ENCODE measurements around the gene LINS1. TPM values are rescaled to one million over a fixed set of nuclear protein-coding genes. Genes with fewer than 3 reads are reported as not detected.
A peak's percentile ranks its signal among the peaks of the same experiment; 100 is the strongest.
"Not testable (repeated sequence)": the region's sequence is repeated elsewhere in the genome, so short reads cannot be mapped to it uniquely, and the experiment has no call there.

The LINS1 gene
- total RNA-seq, 1 donor from 2014 or later: 14.6 TPM

- no peak for ATAC-seq
Measured at GRCh38 chr15:100601163-100601562, 821 bp downstream of the LINS1 start.

GRCh38 chr15:100598655-100599054 lies 3.3 kb downstream of the LINS1 start:
- ATAC-seq: no peak

GRCh38 chr15:100597862-100598261 lies 4.1 kb downstream of the LINS1 start:
- no peak for ATAC-seq

GRCh38 chr15:100596792-100597191 lies 5.2 kb downstream of the LINS1 start:
- ATAC-seq: peak; percentile 89

GRCh38 chr15:100595964-100596363 lies 6.0 kb downstream of the LINS1 start:
- peak; percentile 80 for ATAC-seq

- no peak for ATAC-seq
Measured at GRCh38 chr15:100593431-100593830, 8.6 kb downstream of the LINS1 start.

- no peak for ATAC-seq
Measured at GRCh38 chr15:100592898-100593297, 9.1 kb downstream of the LINS1 start.

GRCh38 chr15:100591835-100592234 lies 10.1 kb downstream of the LINS1 start:
- no peak for ATAC-seq

GRCh38 chr15:100591163-100591562 lies 10.8 kb downstream of the LINS1 start:
- not testable (repeated sequence) for ATAC-seq

GRCh38 chr15:100588638-100589242 lies 13.2 kb downstream of the LINS1 start:
- no peak for ATAC-seq

- no peak for ATAC-seq
Measured at GRCh38 chr15:100580414-100580813, 21.6 kb downstream of the LINS1 start.

- ATAC-seq: no peak
Measured at GRCh38 chr15:100573526-100573925, 28.5 kb downstream of the LINS1 start.

GRCh38 chr15:100572362-100572983 lies 29.5 kb downstream of the LINS1 start:
- peak; percentile 43 for ATAC-seq

GRCh38 chr15:100571592-100572167 lies 30.3 kb downstream of the LINS1 start:
- no peak for ATAC-seq

- ATAC-seq: no peak
Measured at GRCh38 chr15:100570735-100571313, 31.2 kb downstream of the LINS1 start.

- no peak for ATAC-seq
Measured at GRCh38 chr15:100570275-100570674, 31.7 kb downstream of the LINS1 start.

- ATAC-seq: no peak
Measured at GRCh38 chr15:100569391-100569790, 32.6 kb downstream of the LINS1 start.

GRCh38 chr15:100566850-100567628 lies 34.9 kb downstream of the LINS1 start:
- no peak for ATAC-seq

- peak; percentile 98 for ATAC-seq
Measured at GRCh38 chr15:100565591-100565990, 36.4 kb downstream of the LINS1 start.

- no peak for ATAC-seq
Measured at GRCh38 chr15:100560323-100560722, 41.7 kb downstream of the LINS1 start.

GRCh38 chr15:100559330-100559729 lies 42.7 kb downstream of the LINS1 start:
- ATAC-seq: peak; percentile 99

GRCh38 chr15:100558771-100559254 lies 43.2 kb downstream of the LINS1 start:
- ATAC-seq: peak; percentile 22

GRCh38 chr15:100553468-100553867 lies 48.5 kb downstream of the LINS1 start:
- no peak for ATAC-seq

All from esophagus mucosa (tissue), 1 donor.